ENCODE data around the gene EPC1. TPM values are rescaled to one million over a fixed set of nuclear protein-coding genes. Genes with fewer than 3 reads are reported as not detected.

EPC1 gene
- total and polyA plus RNA-seq, 2 donors from 2014 or later, result 12.3 to 42.6 TPM

DNA sequence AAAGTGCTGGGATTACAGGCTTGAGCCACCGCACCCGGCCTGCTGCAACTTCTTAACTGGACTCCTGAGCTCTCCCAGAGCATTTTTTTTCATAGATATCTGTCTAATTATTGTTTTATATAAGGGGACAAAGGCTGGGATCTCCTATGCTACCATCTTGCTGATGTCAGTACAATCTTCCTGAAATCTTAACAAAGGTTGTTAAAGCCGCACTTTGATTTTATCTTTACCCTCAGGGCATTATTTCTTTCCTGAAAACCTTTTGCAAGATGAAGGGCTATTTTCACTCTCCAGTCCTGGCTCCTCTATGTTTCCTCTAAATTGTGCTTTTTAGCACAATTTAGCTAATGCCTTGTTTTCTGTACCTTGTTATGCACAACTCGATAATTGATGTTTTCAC is 102.9 kb downstream of the EPC1 start:
- intact Hi-C loops (cut with DNase I), result no loop called here
- H3K4me1 ChIP-seq (ENCODE audit: control insufficient read depth in 2 of 3, insufficient read depth in 2 of 3, low read depth in 1 of 3, low read length in 3 of 3), result no peaks in the 10 kb centered on the region
- FAIRE-seq (no peak), DNase-seq (no peak)
- TF ChIP-seq, protein P1, sequence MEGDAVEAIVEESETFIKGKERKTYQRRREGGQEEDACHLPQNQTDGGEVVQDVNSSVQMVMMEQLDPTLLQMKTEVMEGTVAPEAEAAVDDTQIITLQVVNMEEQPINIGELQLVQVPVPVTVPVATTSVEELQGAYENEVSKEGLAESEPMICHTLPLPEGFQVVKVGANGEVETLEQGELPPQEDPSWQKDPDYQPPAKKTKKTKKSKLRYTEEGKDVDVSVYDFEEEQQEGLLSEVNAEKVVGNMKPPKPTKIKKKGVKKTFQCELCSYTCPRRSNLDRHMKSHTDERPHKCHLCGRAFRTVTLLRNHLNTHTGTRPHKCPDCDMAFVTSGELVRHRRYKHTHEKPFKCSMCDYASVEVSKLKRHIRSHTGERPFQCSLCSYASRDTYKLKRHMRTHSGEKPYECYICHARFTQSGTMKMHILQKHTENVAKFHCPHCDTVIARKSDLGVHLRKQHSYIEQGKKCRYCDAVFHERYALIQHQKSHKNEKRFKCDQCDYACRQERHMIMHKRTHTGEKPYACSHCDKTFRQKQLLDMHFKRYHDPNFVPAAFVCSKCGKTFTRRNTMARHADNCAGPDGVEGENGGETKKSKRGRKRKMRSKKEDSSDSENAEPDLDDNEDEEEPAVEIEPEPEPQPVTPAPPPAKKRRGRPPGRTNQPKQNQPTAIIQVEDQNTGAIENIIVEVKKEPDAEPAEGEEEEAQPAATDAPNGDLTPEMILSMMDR (IDR thresholded peaks at IDR 0.05; ENCODE audit: borderline replicate concordance, extremely low read depth, insufficient read depth), result no peak
- no peaks in the 10 kb centered on the region for H3K36me3 ChIP-seq (ENCODE audit: control insufficient read depth in 2 of 3, insufficient read depth in 3 of 3, low read length in 3 of 3)
- no peak overlapping the region for H3K27ac ChIP-seq (ENCODE audit: low read depth in 2 of 2, low read length in 2 of 2)
- no peak overlapping the region for H3K4me3 ChIP-seq (ENCODE audit: low read length in 3 of 3)
- no peak overlapping the region for H3K9ac ChIP-seq (ENCODE audit: low read length in 3 of 3)
- no peaks in the 10 kb centered on the region for H3K27me3 ChIP-seq (ENCODE audit: control insufficient read depth, insufficient read depth, low read length)
- no peaks in the 10 kb centered on the region for H3K9me3 ChIP-seq (ENCODE audit: control insufficient read depth in 2 of 3, insufficient read depth in 1 of 3, low read length in 3 of 3)

DNA sequence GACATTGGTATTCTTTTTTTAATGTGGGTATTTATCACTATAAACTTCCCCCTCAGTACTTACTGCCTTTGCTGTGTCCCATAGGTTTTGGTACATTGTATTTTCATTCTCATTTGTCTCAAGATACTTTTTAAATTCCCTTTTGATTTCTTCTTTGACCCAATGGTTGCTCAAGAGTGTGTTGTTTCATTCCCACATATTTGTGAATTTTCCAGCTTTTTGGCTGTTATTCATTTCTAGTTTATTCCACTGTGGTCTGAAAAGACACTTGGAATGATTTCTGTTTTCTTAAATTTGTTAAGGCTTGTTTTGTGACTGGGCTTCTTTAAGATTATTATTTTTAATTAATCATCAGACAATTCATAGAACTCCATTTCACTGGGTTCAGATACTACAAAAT is 105.0 kb downstream of the EPC1 start:
- Histone ChIP-seq H3K4me3 (ENCODE audit: low read length in 3 of 3) (no peak overlapping the region), H3K9ac (ENCODE audit: low read length in 3 of 3) (no peak overlapping the region), H3K9me3 (ENCODE audit: control insufficient read depth in 2 of 3, insufficient read depth in 1 of 3, low read length in 3 of 3) (no peaks in the 10 kb centered on the region), H3K4me1 (ENCODE audit: control insufficient read depth in 2 of 3, insufficient read depth in 2 of 3, low read depth in 1 of 3, low read length in 3 of 3) (no peaks in the 10 kb centered on the region), H3K36me3 (ENCODE audit: control insufficient read depth in 2 of 3, insufficient read depth in 3 of 3, low read length in 3 of 3) (no peaks in the 10 kb centered on the region), H3K27ac (ENCODE audit: low read depth in 2 of 2, low read length in 2 of 2) (no peak overlapping the region), H3K27me3 (ENCODE audit: control insufficient read depth, insufficient read depth, low read length) (no peaks in the 10 kb centered on the region)
- intact Hi-C loops (cut with DNase I), result no loop called here
- DNase-seq (no peak), FAIRE-seq (no peak)
- TF ChIP-seq, protein P1 (IDR thresholded peaks at IDR 0.05; ENCODE audit: borderline replicate concordance, extremely low read depth, insufficient read depth), result no peak

DNA sequence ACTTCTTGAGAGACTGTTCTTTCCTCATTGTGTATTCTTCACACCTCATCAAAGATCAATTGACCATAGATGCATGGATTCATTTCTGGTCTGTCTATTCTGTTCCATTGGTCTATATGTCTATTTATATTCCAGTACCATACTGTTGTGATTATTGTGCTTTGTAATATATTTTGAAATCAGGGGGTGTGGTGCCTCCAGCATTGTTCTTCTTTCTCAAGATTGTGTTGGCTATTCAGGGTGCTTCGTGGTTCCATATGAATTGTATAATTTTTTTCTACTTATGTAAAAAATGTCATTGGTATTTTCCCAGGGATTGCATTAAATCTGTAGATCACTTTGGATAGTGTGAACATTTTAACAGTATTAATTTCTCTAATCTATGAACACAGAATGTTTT is 106.5 kb downstream of the EPC1 start:
- FAIRE-seq, result no peak
- no peaks in the 10 kb centered on the region for H3K36me3 ChIP-seq (ENCODE audit: control insufficient read depth in 2 of 3, insufficient read depth in 3 of 3, low read length in 3 of 3)
- TF ChIP-seq, protein P1 (IDR thresholded peaks at IDR 0.05; ENCODE audit: borderline replicate concordance, extremely low read depth, insufficient read depth), result no peak
- H3K9me3 ChIP-seq (ENCODE audit: control insufficient read depth in 2 of 3, insufficient read depth in 1 of 3, low read length in 3 of 3), result no peaks in the 10 kb centered on the region
- no peaks in the 10 kb centered on the region for H3K27me3 ChIP-seq (ENCODE audit: control insufficient read depth, insufficient read depth, low read length)
- no peak overlapping the region for H3K27ac ChIP-seq (ENCODE audit: low read depth in 2 of 2, low read length in 2 of 2)
- DNase-seq, result no peak
- H3K9ac ChIP-seq (ENCODE audit: low read length in 3 of 3), result no peak overlapping the region
- no peaks in the 10 kb centered on the region for H3K4me1 ChIP-seq (ENCODE audit: control insufficient read depth in 2 of 3, insufficient read depth in 2 of 3, low read depth in 1 of 3, low read length in 3 of 3)
- intact Hi-C loops (cut with DNase I), result no loop called here
- no peak overlapping the region for H3K4me3 ChIP-seq (ENCODE audit: low read length in 3 of 3)

DNA sequence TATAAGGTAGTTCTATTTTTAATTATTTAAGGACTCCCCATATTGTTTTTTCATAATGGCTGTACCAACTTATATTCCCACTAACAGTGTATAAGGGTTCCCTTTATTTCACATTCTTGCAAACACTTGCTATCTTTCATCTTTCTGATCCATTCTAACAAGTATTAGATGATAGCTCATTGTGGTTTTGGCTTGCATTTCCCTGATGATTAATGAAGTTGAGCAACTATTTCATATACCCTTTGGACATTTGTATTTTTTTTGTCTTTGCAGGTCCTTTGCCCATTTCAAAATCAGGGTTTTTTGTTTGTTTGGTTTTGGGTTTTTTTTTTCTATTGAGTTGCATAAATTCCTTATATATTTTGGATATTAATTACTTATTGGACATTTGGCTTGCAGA is 107.2 kb downstream of the EPC1 start:
- no peak for DNase-seq
- TF ChIP-seq, protein P1 (IDR thresholded peaks at IDR 0.05; ENCODE audit: borderline replicate concordance, extremely low read depth, insufficient read depth), result no peak
- H3K27me3 ChIP-seq (ENCODE audit: control insufficient read depth, insufficient read depth, low read length), result no peaks in the 10 kb centered on the region
- no peak overlapping the region for H3K4me3 ChIP-seq (ENCODE audit: low read length in 3 of 3)
- no peak overlapping the region for H3K27ac ChIP-seq (ENCODE audit: low read depth in 2 of 2, low read length in 2 of 2)
- no peak for FAIRE-seq
- no peaks in the 10 kb centered on the region for H3K4me1 ChIP-seq (ENCODE audit: control insufficient read depth in 2 of 3, insufficient read depth in 2 of 3, low read depth in 1 of 3, low read length in 3 of 3)
- no peaks in the 10 kb centered on the region for H3K36me3 ChIP-seq (ENCODE audit: control insufficient read depth in 2 of 3, insufficient read depth in 3 of 3, low read length in 3 of 3)
- intact Hi-C loops (cut with DNase I), result no loop called here
- no peak overlapping the region for H3K9ac ChIP-seq (ENCODE audit: low read length in 3 of 3)
- H3K9me3 ChIP-seq (ENCODE audit: control insufficient read depth in 2 of 3, insufficient read depth in 1 of 3, low read length in 3 of 3), result no peaks in the 10 kb centered on the region

Measured in kidney (tissue), 14 donors.